Kidney epithelial cell (primary cell): ENCODE measurements around the gene MT1B. TPM values are rescaled to one million over a fixed set of nuclear protein-coding genes. Genes with fewer than 3 reads are reported as not detected.

Experiments used
- total RNA-seq: library from RNA; depleted of rRNA; stranded (reverse); fragments of >200 nt; gene quantifications from 2 replicates; pipeline ENCODE4 v1.2.3, GENCODE V29; 2015

MT1B gene
- total RNA-seq, 1 donor from 2014 or later = not detected

Other genes with a start within 250 kb of the MT1B start
- 131 and 133 TPM in 2 replicates for gene AMFR, start 226.3 kb upstream of the MT1B start, total RNA-seq
- 59.8 and 89.7 TPM in 2 replicates for gene NUDT21, start 200.6 kb upstream of the MT1B start, total RNA-seq
- gene OGFOD1, start 200.3 kb upstream of the MT1B start, total RNA-seq = 41.3 and 75.8 TPM in 2 replicates
- 27.9 and 34.2 TPM in 2 replicates for gene BBS2, start 131.9 kb upstream of the MT1B start, total RNA-seq
- not detected in 2 replicates for gene MT4, start 86.8 kb upstream of the MT1B start, total RNA-seq
- not detected in 2 replicates for gene MT3, start 62.4 kb upstream of the MT1B start, total RNA-seq
- 139 and 338 TPM in 2 replicates for gene MT2A, start 43.3 kb upstream of the MT1B start, total RNA-seq
- gene MT1E, start 26.1 kb upstream of the MT1B start, total RNA-seq = 75.8 and 110 TPM in 2 replicates
- gene MT1M, start 19.2 kb upstream of the MT1B start, total RNA-seq = 1.9 and 4.3 TPM in 2 replicates
- not detected in 2 replicates for gene MT1A, start 13.2 kb upstream of the MT1B start, total RNA-seq
- 7.9 and 9.4 TPM in 2 replicates for gene MT1F, start 6.1 kb downstream of the MT1B start, total RNA-seq
- 0.75 and 14.8 TPM in 2 replicates for gene MT1G, start 16.2 kb downstream of the MT1B start, total RNA-seq
- gene MT1H, start 17.9 kb downstream of the MT1B start, total RNA-seq = not detected in 2 replicates
- 18.1 and 19.6 TPM in 2 replicates for gene MT1X, start 30.6 kb downstream of the MT1B start, total RNA-seq
- gene NUP93, start 78.2 kb downstream of the MT1B start, total RNA-seq = 60.2 and 65.9 TPM in 2 replicates
- gene SLC12A3, start 213.3 kb downstream of the MT1B start, total RNA-seq = 0.08 TPM in 1 of 2 replicates, not detected in the other